Heart left ventricle (tissue), 13 donors: ENCODE results near the gene SRGAP1.

ENCODE experiments used
- POLR2A ChIP-seq, 2 donors: fragments of 450-650 bp; IDR thresholded peaks; one replicate each; pipeline ENCODE4 v1.6.1; 2017; ENCODE audit warnings: antibody characterized with exemption in 2 of 2, mild to moderate bottlenecking in 2 of 2, moderate library complexity in 2 of 2
- TF ChIP-seq, protein P1 (sequence below), 12 donors: fragments of 200-600 bp; sonication (generic) in 4 of 12; IDR thresholded peaks; one replicate each; pipeline versions ENCODE4 v1.5.0 to v1.8.0; 2018 to 2022; ENCODE audit warnings: antibody characterized with exemption in 12 of 12, mild to moderate bottlenecking in 5 of 12
- donor health status: ischemic (EF 13 %, LVEDD 7.1; RV severe dilation, severe dysfunction).
- donor health status: DM: no; HTN: yes; CAD: no.
- donor health status: DM: no; HTN: no; CAD: no.
- donor health status: ischemic (EF 25% LVEDD 6.9; RV normal size, moderate dysfunction).
- donor health status: ischemic (EF 25% LVEDD 5.7; RV mildly dilated, moderate dysfunction).
- donor health status: ischemic (EF 35%, LVEDD 5.7; RV mildly dilated, moderate dysfunction).
- donor health status: nonischemic (EF 11% LVEDD 7.7; RV severe dilation, severe dysfunction).
- donor health status: DM: yes; HTN: yes; CAD: no.
- donor health status: PGD.
- donor health status: ischemic (EF 29% LVEDD 5.4; RV normal size, mild dysfunction).
- donor health status: nonischemic (EF 23%, LVEDD 6.1; RV moderate dilation, normal function).

DNA sequence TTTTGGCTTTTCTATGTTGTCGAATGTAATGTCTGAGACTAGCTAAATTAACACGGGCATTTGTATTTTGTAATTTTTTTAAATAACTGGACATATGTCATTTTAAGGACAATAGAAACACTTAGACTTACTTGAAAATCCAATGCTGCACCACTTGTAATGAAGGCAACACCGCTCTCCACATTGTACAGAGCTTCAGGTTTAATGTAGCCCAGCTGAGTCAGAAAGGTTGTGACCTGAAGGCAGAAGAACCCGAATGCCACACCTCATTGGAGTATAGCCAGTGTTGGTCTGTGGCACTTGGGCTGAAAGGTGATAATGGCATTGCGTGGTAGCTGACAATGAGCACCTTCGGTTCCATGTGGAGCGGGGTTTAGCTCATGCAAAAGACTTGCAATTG, 298.3 kb downstream of the SRGAP1 start:
- TF ChIP-seq POLR2A (IDR thresholded peaks at IDR 0.05): no peak
- TF ChIP-seq, protein P1, sequence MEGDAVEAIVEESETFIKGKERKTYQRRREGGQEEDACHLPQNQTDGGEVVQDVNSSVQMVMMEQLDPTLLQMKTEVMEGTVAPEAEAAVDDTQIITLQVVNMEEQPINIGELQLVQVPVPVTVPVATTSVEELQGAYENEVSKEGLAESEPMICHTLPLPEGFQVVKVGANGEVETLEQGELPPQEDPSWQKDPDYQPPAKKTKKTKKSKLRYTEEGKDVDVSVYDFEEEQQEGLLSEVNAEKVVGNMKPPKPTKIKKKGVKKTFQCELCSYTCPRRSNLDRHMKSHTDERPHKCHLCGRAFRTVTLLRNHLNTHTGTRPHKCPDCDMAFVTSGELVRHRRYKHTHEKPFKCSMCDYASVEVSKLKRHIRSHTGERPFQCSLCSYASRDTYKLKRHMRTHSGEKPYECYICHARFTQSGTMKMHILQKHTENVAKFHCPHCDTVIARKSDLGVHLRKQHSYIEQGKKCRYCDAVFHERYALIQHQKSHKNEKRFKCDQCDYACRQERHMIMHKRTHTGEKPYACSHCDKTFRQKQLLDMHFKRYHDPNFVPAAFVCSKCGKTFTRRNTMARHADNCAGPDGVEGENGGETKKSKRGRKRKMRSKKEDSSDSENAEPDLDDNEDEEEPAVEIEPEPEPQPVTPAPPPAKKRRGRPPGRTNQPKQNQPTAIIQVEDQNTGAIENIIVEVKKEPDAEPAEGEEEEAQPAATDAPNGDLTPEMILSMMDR (IDR thresholded peaks at IDR 0.05): no peak
